DND-41 (cell line): ENCODE data around the gene UVSSA.

ENCODE experiments used
- ATAC-seq: fragments of 200-7000 bp; cut with Tn5 transposase; 3 replicates; pipeline ENCODE4 v1.9.1; 2021; ENCODE audit warnings: low read depth; ENCODE audit not compliant: insufficient read depth
- DNase-seq: peaks from one replicate; pipeline ENCODE4 v3.0.0-alpha.2; 2020
- H2AFZ ChIP-seq: 2 replicates; pipeline ENCODE4 v1.6.0; 2012; ENCODE audit warnings: low read depth, low read length
- H3K27ac ChIP-seq: 2 replicates; pipeline ENCODE4 v1.5.1; 2012; ENCODE audit warnings: low read length, inconsistent platforms
- H3K27me3 ChIP-seq: fragments of 200-600 bp; sonication (generic); 2 replicates; pipeline ENCODE4 v1.6.0; 2012; ENCODE audit warnings: low read length, mild to moderate bottlenecking, inconsistent platforms; ENCODE audit not compliant: insufficient read depth, poor library complexity
- H3K36me3 ChIP-seq: 2 replicates; pipeline ENCODE4 v1.5.1; 2012; ENCODE audit warnings: low read length, inconsistent platforms; ENCODE audit not compliant: insufficient read depth
- H3K4me1 ChIP-seq: 2 replicates; pipeline ENCODE4 v1.5.1; 2012; ENCODE audit warnings: mild to moderate bottlenecking, low read length; ENCODE audit not compliant: insufficient read depth
- H3K4me2 ChIP-seq: 2 replicates; pipeline ENCODE4 v1.6.0; 2012; ENCODE audit warnings: mild to moderate bottlenecking, moderate library complexity, low read length, inconsistent platforms; ENCODE audit not compliant: insufficient read depth
- H3K4me3 ChIP-seq, 2 experiments: fragments of 200-600 bp in 1 of 2; shearing (Covaris generic) in 1 of 2; 2 replicates each; pipeline ENCODE4 v1.5.1; 2012 to 2016; ENCODE audit warnings: inconsistent platforms in 2 of 2, low read length in 2 of 2, mild to moderate bottlenecking in 2 of 2, low read depth in 1 of 2, moderate library complexity in 1 of 2
- H3K79me2 ChIP-seq: 2 replicates; pipeline ENCODE4 v1.6.0; 2012; ENCODE audit warnings: low read length, inconsistent platforms; ENCODE audit not compliant: insufficient read depth
- H3K9ac ChIP-seq: 2 replicates; pipeline ENCODE4 v1.6.0; 2012; ENCODE audit warnings: low read depth, mild to moderate bottlenecking, inconsistent platforms, low read length, moderate library complexity
- H3K9me3 ChIP-seq: 2 replicates; pipeline ENCODE4 v1.5.1; 2012; ENCODE audit warnings: low read length, moderate library complexity, mild to moderate bottlenecking, inconsistent platforms; ENCODE audit not compliant: insufficient read depth, severe bottlenecking
- H4K20me1 ChIP-seq: 2 replicates; pipeline ENCODE4 v1.6.0; 2012; ENCODE audit warnings: low read length; ENCODE audit not compliant: insufficient read depth
- CTCF ChIP-seq: IDR thresholded peaks from 2 replicates; pipeline ENCODE4 v1.5.1; 2012; ENCODE audit warnings: borderline replicate concordance, low read length, moderate library complexity, mild to moderate bottlenecking; ENCODE audit not compliant: poor library complexity, severe bottlenecking; ENCODE audit errors: extremely low read depth
- EZH2 ChIP-seq: IDR thresholded peaks from 3 replicates; pipeline ENCODE4 v1.6.1; 2012; ENCODE audit warnings: borderline replicate concordance, low read depth, mild to moderate bottlenecking, moderate library complexity, low read length, inconsistent platforms; ENCODE audit not compliant: severe bottlenecking

The UVSSA gene

GRCh38 chr4:1416948-1417260, 69.9 kb downstream of the UVSSA start:
- H3K79me2 ChIP-seq = no peaks in the 10 kb centered on the region
- no peaks in the 10 kb centered on the region for H3K4me1 ChIP-seq
- no peak overlapping the region for H3K27ac ChIP-seq
- no peak overlapping the region for H2AFZ ChIP-seq
- H3K4me2 ChIP-seq = no peak overlapping the region
- H3K9me3 ChIP-seq = no peaks in the 10 kb centered on the region
- H3K36me3 ChIP-seq = no peaks in the 10 kb centered on the region
- DNase-seq (no peak), ATAC-seq (no peak)
- no peak for TF ChIP-seq CTCF
- TF ChIP-seq EZH2 = no peak
- peaks cover 2% of the 10 kb centered on the region; the same call in 1 of the 2 replicates for H4K20me1 ChIP-seq
- H3K9ac ChIP-seq = no peak overlapping the region
- no peaks in the 10 kb centered on the region for H3K27me3 ChIP-seq
- H3K4me3 ChIP-seq = no peak overlapping the region

DNA sequence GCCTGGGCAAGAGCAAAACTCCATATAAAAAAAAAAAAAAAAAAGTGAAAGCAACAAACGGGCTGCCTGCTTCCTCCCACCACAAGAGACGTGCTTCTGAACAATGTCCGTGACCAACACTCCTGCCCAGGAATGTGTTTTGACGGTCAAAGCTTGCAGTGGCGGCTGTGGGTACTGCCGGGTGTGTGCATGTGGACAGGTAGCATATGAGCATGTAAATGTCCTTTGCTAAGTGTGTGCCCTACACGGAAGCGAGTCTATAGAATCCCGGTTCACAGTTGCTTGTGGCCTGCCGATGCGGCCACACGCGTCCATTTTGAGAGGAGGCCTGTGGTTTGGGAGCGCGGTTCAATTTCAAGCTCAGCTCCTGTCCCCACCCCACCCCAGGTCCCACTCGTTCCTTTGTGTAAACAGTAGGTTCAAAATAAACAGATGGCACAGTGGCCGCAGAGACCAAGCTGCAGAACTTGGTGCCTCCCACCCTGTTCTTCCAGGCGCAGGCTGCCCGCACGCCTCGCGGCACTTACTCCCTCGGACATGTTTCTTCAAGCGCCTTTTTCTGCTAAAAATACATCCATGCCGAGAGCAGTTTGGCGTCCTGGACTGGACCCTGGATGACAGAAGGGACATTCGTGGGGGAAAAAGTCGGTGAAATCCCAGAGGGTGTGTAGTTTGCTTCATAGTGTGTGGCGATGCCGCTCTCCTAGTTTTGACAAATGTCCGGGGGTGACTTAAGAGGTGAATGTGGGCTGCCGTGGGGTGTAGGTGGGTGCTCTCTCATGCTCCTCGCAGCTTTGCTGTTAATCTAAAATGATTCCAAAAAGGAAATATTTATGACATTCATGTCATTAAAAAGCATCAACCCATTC, 70.7 kb downstream of the UVSSA start:
- no peak for TF ChIP-seq EZH2
- TF ChIP-seq CTCF = no peak
- ATAC-seq (no peak), DNase-seq (no peak)
- Histone ChIP-seq H3K79me2 (no peaks in the 10 kb centered on the region), H2AFZ (no peak overlapping the region), H3K9me3 (no peaks in the 10 kb centered on the region), H3K27me3 (no peaks in the 10 kb centered on the region), H3K4me3 (no peak overlapping the region), H3K4me2 (no peak overlapping the region), H3K36me3 (no peaks in the 10 kb centered on the region), H4K20me1 (peaks cover 2% of the 10 kb centered on the region; the same call in 1 of the 2 replicates), H3K27ac (no peak overlapping the region), H3K4me1 (no peaks in the 10 kb centered on the region), H3K9ac (no peak overlapping the region)

- no peak overlapping the region for H2AFZ ChIP-seq
- H3K27me3 ChIP-seq = no peaks in the 10 kb centered on the region
- no peak for ATAC-seq
- no peak overlapping the region for H3K4me2 ChIP-seq
- no peak overlapping the region for H3K4me3 ChIP-seq
- no peak overlapping the region for H3K27ac ChIP-seq
- H3K9ac ChIP-seq = no peak overlapping the region
- TF ChIP-seq EZH2 (no peak), CTCF (no peak)
- H3K4me1 ChIP-seq = no peaks in the 10 kb centered on the region
- DNase-seq = no peak
- H3K9me3 ChIP-seq = no peaks in the 10 kb centered on the region
- H4K20me1 ChIP-seq = peaks cover 2% of the 10 kb centered on the region; the same call in 1 of the 2 replicates
- no peaks in the 10 kb centered on the region for H3K36me3 ChIP-seq
- no peaks in the 10 kb centered on the region for H3K79me2 ChIP-seq
These were observed 71.7 kb downstream of the UVSSA start for GRCh38 chr4:1418494-1419285.
